DMS153 treated with DMSO at 0.1 percent for 48 hours (cell line): ENCODE data around the gene PDE4B.
"Not testable (repeated sequence)": the region's sequence is repeated elsewhere in the genome, so short reads cannot be mapped to it uniquely, and the experiment has no call there.

ENCODE experiments used
- DNase-seq: peaks from one replicate; lab custom pipeline; 2025; ENCODE audit not compliant: unreplicated experiment; lab: John Stamatoyannopoulos, UW

The PDE4B gene

GRCh38 chr1:65990161-65990560, 197.5 kb downstream of the PDE4B start:
- no peak for DNase-seq

DNA sequence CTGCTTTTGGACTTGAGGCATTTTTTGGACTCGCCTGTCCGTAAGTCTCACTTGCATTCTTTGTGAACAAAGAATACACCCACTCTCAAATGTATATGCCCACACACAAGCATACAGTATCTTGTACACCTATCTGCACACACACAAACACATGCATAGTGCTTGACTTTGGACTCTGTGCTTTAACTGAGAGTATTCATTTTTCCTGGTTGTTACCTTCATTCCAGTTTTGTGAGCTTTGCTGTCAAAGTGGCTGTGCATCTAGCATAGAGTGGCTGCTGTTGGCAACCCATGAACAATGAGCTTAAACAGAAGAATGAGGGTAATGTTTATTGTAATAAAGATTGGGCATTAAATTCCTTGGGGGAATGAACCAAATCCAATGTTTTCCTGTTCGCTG, 199.0 kb downstream of the PDE4B start:
- DNase-seq: no peak

GRCh38 chr1:65992165-65992821, 199.6 kb downstream of the PDE4B start:
- DNase-seq: no peak

DNA sequence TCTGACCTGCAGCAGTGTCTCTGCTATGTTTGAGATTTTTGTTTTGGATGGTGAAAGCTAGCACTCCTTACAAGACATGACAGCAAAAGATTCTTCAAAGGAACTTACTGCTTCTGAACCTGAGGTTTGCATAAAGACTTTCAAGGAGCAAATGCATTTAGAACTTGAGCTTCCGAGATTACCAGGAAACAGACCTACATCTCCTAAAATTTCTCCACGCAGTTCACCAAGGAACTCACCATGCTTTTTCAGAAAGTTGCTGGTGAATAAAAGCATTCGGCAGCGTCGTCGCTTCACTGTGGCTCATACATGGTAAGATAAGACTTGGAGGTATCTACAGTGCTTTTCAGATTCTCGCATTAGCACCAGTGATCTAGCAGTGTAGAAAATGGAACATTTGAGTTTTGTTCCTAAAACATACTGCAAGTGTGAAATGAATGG, 200.2 kb downstream of the PDE4B start:
- DNase-seq: no peak

DNA sequence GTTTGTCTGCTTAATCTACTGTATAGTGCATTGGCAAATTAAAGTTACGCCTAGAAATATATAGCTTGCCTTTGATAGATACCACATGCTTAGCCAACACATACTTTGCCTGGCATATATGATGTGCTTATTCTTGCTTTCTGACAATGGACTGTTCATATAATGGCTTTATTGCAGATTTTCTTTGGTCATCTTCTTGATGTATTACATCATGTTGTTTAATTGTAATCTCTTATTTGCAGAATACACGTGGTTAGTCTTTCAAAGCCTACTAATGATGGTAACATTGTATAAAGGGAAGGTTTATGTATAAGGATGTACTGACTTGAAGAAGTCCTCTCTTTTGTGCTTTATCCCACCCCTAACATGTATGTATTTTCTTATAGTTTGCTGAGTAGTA, 201.5 kb downstream of the PDE4B start:
- no peak for DNase-seq

GRCh38 chr1:65995336-65995735, 202.6 kb downstream of the PDE4B start:
- DNase-seq: no peak

- no peak for DNase-seq
These were observed 203.2 kb downstream of the PDE4B start for GRCh38 chr1:65995928-65996327.

- DNase-seq: no peak
These were observed 205.0 kb downstream of the PDE4B start for GRCh38 chr1:65997693-65998092.

DNA sequence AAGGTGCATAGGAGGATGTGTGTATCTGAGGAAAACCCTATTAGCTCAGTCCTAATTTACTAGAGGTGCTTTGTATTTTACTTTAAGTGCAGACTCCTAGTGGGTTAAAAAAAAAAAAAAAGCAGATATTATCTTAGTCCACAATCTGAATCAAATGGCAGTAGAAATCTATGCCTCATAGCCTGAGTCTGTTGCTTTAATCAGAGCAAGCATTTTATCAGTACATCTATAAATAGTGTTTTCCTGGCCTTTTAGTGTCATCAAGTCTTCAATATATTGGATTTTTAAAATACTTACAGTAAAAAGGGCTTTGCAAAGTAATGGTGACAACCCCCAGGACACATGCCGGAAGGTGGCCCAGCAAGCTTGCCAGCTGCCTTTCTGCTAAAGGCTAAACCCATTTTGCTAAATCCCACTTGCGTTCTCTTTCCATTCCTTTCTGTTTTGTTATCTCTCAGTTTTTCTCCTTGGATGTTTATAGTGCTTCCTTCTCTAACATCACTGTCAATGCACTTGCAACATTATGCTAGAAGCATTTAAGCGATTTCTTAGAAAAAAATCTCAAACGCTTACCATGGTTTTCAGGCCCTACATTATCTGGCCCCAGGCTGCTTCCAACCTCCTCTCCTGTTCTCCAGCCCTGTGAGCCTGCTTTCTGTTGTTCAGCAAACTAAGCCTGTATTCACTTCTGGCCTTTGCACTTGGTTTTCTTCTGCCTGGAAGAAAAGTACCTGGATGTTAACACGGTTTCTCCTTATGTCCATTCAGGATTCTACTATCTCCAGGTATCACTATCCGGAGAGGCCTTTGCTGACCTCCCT, 206.3 kb downstream of the PDE4B start:
- DNase-seq: no peak

DNA sequence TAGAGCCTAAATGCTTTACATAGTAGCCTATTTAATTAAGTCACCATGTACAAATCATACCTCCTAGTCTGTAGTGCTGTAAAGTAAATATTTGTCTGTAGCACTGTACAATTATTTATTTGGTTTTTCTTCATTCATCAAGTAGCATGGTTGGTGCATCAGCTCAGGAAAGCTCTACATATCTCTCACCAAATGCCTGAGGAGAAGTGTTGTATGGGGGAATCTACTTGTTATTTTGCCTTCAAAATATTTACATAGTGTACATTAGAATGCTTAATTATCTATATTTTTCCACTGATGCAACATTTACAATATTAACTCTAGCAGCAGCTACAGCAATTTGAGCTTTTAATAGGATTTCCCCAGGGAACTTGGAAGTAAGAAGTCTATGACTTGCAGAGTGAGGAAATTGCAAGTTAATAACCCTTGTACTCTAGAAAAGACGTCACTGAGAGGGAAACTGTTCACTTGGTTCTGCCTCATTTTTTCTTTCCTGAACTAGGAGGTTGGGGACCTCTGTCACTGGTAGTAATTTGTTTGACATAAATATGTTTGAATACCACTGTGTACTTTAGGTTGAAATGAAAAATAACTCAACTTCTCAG, 207.4 kb downstream of the PDE4B start:
- no peak for DNase-seq

DNA sequence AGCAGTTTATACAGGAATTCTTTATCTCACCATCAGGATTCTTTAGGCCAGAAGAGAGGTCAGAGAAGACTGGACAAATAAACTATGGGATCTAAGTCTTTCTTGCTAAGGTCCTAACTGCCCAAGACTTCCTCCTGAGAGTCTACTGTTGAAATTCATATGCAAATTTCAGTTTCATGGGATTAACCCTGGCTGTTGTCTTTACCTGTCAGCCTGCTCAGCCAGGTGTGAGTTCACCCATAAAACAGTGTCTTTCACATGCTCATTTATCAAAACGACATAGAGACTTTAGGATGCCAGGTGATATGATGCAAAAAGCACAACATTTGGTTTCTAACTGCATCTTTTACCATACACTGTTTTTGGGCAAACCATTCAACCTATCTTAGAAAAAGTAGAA, 211.0 kb downstream of the PDE4B start:
- DNase-seq: no peak

DNA sequence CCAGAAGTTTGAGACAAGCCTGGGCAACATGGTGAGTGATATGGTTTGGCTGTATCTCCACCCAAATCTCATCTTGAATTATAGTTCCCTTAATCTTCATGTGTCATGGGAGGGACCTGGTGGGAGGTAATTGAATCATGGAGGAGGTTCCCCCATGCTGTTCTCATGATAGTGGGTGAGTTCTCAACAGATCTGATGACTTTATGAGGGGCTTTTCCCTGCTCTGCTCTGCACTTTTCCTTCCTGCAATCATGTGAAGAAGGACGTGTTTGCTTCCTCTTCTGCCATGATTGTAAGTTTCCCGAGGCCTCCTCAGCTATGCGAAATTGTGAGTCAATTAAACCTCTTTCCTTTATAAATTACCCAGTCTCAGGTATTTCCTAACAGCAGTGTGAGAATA, 213.8 kb downstream of the PDE4B start:
- not testable (repeated sequence) for DNase-seq

- no peak for DNase-seq
These were observed 219.6 kb downstream of the PDE4B start for GRCh38 chr1:66012106-66012784.

DNA sequence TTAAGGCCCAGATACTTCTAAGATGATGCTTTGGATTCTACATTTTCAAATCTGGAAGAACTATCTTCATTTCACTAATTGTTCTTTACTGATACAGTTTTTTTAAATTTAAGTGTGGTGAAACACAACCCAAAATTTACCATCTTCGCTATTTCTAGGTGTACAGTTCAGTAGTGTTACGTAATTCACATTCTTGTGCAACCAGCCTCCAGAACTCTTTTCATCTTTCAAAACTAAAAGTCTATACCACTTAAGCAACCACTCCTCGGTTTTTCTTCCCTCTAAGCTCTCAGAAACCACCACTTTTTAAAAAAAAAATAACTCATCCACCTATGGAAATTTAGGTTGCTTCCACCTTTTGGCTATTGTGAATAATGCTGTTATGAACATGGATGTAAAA, 220.7 kb downstream of the PDE4B start:
- no peak for DNase-seq

DNA sequence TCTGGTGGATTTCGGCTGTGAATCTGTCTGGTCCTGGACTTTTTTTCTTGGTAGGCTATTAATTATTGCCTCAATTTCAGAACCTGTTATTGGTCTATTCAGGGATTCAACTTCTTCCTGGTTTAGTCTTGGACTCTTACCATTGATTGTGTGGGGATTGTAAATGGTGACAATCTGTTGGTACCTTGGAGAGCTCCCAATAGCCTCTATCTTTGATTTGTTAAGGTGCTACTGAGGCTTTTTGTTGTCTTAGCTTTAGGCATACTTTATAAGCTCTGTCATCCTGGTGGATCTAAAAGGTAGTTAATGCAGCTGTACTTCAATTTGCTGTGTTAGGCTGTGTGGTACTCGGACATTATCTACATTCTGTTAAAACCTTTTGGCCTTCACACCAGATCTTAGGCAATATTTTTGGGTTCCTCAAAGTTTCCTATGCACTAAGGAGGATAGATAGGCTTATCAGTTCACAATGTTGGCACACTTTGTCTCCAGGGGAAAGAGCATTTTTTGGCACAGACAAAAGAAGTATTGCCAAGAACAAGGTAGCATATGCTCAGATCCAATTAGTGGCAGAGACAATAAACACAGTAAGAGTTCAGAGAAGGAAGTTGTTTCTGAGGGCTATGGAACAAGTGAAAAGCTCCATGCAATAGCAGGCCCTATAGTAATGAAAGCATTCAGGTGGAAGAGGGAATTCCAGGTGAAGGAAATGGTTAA, 230.4 kb downstream of the PDE4B start:
- DNase-seq: no peak

DNA sequence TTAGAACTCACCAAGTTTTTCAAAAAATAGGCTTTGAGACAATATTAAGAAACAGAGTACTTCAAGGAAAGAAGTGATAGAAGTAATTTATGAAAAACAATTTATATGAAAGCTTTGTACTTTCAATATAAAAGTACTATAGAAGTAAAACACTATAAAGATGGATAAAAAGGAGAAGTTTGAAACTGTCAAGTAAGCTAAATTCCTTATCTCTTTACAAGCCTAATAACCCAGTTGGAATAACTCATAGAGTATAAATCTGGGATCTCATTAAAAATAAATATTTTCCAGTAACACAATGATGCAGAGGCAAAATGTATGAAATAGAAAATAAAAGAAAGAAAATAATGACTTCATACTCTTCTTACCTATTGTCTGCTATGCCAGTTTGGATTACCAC, 232.5 kb downstream of the PDE4B start:
- DNase-seq: no peak

GRCh38 chr1:66028035-66028434, 235.3 kb downstream of the PDE4B start:
- DNase-seq: no peak

- no peak for DNase-seq
These were observed 241.1 kb downstream of the PDE4B start for GRCh38 chr1:66033781-66034180.

- DNase-seq: no peak
These were observed 243.0 kb downstream of the PDE4B start for GRCh38 chr1:66035616-66036245.

- DNase-seq: no peak
These were observed 249.0 kb downstream of the PDE4B start for GRCh38 chr1:66041654-66042053.

GRCh38 chr1:66043186-66043585, 250.5 kb downstream of the PDE4B start:
- DNase-seq: no peak
